AG08395 (cell line): ENCODE data around the gene IQGAP2.

Experiments used
- DNase-seq: peaks from one replicate; pipeline ENCODE4 v3.0.0; 2012; ENCODE audit warnings: mixed read lengths, low spot score

IQGAP2 gene

GRCh38 chr5:76608833-76609232 is 205.7 kb downstream of the IQGAP2 start:
- DNase-seq = no peak

DNA sequence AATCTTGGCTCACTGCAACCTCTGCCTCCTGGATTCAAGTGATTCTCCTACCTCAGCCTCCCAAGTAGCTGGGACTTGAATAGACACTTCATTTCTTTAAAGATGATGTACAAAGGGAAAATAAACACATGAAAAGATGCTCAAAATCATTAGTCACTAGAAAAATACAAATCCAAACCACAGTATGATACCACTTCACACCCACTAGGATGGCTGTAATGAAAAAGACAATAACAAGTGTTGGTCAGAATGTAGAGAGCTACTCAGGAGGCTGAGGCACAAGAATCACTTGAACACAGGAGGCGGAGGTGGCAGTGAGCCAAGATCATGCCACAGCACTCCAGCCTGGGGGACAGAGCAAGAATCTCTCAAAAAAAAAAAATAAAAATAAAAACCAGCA is 207.1 kb downstream of the IQGAP2 start:
- DNase-seq = no peak

GRCh38 chr5:76612942-76613341 is 209.9 kb downstream of the IQGAP2 start:
- no peak for DNase-seq

GRCh38 chr5:76615759-76616158 is 212.7 kb downstream of the IQGAP2 start:
- no peak for DNase-seq

GRCh38 chr5:76616206-76616605 is 213.1 kb downstream of the IQGAP2 start:
- no peak for DNase-seq

DNA sequence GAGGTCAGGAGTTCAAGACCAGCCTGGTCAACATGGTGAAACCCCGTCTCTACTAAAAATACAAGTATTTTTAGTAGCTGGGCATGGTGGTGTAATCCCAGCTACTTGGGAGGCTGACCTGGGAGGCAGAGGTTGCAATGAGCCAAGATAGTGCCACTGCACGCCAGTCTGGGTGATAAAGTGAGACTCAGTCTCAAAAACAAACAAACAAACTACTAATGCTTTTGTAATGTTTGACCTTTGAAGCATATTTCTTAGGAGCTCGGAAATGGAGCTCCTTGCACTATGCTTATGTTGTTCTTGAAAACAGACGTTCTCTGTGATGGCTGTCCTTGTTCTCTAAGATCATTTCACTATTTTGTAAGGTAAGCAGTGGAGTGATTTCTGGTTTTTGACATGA is 214.1 kb downstream of the IQGAP2 start:
- DNase-seq = no peak

DNA sequence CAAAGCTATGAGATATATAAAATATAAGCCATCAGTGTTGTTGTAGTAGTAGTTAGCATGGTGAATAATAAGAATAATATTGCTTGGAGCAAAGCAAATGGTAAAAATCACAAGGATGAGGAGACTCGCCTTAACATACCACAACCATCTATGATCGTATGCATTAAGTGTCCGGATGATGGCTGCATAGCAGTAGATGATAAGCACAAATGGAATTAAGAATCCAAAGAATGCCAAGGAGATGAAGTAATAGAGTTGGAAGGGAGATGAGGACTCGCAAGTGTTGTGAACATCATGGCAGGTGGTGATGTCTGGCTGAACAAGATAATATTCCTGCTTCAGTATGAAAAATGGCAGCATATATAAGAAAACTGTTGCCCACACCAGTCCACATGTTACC is 214.6 kb downstream of the IQGAP2 start:
- no peak for DNase-seq

GRCh38 chr5:76620166-76620565 is 217.1 kb downstream of the IQGAP2 start:
- no peak for DNase-seq

DNA sequence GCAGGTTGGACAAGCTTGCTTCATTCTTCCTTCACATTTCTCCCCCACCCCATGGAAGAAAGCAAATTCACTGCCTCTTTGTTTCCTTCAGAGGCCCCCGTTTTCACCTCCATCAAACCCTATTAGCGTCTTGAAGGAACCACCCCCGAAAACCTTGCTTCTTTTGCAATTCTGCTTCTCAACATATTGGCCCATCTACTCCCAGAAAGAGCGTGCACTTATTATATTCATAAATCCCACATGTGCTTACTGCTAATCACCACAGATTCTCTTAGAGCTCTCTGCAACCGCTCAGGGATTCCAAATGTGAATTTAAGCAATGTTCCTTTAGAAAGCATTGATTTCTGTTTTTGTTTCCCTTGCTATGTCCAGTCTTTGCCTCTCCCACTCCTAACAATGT is 219.0 kb downstream of the IQGAP2 start:
- DNase-seq = no peak

DNA sequence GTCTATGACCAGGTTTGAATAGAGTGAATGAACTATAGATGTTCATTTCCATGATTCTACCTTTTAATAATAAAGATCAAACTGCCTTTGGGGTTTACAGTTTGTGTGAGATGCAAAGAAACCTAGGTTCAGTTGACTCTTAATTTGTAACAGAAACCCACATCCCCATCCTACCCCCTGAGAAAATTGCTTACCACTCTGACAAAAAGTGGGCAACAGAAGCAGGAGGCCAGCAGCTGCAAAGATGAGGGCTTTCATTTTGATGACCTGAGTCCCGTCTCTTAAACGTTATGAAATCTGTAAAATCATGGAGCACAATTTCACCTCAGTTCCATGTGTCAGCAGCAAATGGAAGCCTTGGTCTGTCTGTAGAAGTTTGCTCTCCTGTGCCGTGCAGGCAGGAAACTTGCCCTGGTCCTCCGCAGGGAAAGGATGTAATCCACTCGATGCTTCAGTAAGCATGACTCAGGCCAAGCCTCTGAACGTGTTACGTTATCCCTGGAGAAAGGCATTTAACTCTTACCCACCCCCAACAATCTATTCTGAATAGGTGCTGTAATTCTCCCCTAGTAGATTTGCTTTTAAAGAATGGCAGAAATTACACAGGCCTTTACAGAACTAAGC is 220.0 kb downstream of the IQGAP2 start, which contains the start of gene F2RL2:
F2RL2 (minus strand) TSS at position 431 of the 624 bp plus-strand sequence; CDS start at position 258, 173 bp downstream.
- peak; percentile 42 for DNase-seq

GRCh38 chr5:76625087-76625815 is 222.2 kb downstream of the IQGAP2 start:
- DNase-seq = no peak

- no peak for DNase-seq
Observed at GRCh38 chr5:76626738-76627137, 223.7 kb downstream of the IQGAP2 start.

GRCh38 chr5:76634661-76635060 is 231.6 kb downstream of the IQGAP2 start:
- no peak for DNase-seq

GRCh38 chr5:76637490-76637889 is 234.4 kb downstream of the IQGAP2 start:
- DNase-seq = no peak

GRCh38 chr5:76638479-76638878 is 235.4 kb downstream of the IQGAP2 start:
- no peak for DNase-seq

GRCh38 chr5:76641514-76642120 is 238.5 kb downstream of the IQGAP2 start:
- DNase-seq = peak; percentile 53

- DNase-seq = no peak
Observed at GRCh38 chr5:76642390-76643040, 239.4 kb downstream of the IQGAP2 start.

- DNase-seq = no peak
Observed at GRCh38 chr5:76643371-76643770, 240.3 kb downstream of the IQGAP2 start.

DNA sequence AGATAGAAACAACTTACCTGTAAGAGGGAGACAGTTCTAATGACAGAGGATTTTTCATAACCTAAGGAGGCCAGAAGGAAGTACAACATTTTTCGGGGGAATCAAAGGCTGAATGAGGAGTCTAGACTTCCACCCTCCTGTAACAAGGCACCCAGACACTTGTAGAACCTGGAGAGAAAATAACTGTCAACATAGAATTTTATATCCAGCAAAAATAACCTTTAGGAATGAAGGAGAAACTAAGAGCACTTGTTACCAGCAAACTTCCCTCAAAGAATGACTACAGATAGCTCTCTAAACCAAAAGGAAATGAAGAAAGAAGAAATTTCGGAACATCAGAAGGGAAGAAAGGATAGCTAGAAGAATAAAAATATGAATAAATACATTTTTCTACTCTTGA is 246.1 kb downstream of the IQGAP2 start:
- no peak for DNase-seq

GRCh38 chr5:76652809-76653414 is 249.8 kb downstream of the IQGAP2 start:
- no peak for DNase-seq

DNA sequence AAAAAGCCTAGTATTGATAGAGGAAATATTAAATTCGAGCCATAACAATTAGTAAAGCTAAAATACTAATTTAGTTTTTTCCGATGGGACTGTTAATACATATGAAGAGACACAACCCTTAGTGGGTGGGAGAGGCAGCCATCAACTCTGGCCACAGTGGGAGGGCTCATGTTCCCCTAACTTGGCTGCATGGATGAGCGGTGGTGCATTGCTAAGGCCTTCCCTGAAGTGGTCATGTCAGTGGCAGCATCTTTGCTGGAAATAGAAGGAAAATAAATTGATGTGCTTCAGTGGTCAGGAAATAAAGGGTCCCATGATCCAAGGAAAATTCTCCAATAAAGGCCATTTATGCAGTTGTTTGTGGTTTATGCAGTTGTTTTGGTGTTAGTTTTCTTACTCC is 254.0 kb downstream of the IQGAP2 start:
- DNase-seq = no peak

DNA sequence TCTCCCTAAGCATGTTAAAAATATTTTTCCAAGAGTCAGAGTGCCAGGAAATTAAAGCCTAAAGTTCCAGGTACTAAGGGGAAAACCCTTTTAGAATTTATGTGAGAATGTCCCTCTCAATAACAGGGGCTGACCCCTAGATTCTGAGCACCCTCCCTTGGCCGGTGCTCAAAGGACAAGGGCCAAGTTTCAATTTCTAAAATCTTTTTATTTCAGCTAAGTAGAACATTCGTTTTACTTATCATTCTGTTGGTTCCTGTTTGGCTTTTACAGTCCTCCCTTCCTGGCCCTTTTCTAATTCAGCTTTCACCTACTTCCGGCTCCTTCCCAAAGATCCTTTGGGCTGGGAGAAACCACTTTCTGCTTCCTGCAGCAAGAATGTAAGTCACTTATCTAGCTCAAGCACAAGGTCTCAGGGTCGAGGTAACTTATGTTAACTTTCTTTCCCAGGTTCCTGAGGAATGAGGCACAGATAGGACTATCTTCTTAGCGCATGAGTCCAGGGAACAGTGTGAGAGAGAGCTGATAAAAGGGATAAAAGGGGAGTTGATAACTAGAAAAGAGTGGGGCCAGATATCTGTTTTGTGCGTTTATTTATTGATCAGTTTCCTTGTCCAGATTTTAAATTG is 254.7 kb downstream of the IQGAP2 start:
- no peak for DNase-seq
